ENCODE data around the gene SORT1.

DNA sequence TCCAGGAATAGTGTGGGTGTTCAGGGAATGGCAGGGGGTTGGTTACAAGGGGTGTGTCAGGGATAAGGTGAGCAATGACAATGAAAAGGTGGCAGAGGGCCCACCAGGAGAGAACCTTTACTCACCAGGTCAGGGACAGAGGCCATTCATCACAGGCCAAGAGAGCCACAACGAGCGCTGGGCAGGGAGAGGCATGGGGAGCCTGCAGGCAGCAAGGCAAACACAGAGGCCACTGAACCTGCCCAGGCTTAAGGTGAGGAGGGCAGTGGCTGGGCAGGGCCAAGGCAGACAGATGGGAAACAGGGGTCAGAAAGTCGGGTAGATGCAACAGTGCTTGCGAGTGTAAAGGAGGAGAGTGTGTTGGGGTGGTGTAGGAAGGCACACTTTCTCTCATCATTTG lies 62.6 kb downstream of the SORT1 start:
- no peak for TF ChIP-seq EZH2phosphoT487 (conservative IDR thresholded peaks at IDR 0.05; ENCODE audit: low read length)
- no peak for TF ChIP-seq CTCF (IDR thresholded peaks at IDR 0.05; ENCODE audit: insufficient read depth, low read length, poor library complexity, severe bottlenecking)

Measured in SU-DHL-6 (cell line).